Transverse colon (tissue), 4 donors: ENCODE data around the gene NTMT1. TPM values are rescaled to one million over a fixed set of nuclear protein-coding genes. Genes with fewer than 3 reads are reported as not detected.

Experiments used
- DNase-seq: peaks from one replicate; pipeline ENCODE4 v3.0.0-alpha.2; 2019
- H3K27ac ChIP-seq, 4 donors: fragments of 200-600 bp; sonication (generic); 2 replicates each; pipeline ENCODE4 v1.5.1; 2016 to 2018; ENCODE audit warnings: inconsistent platforms in 4 of 4
- H3K27me3 ChIP-seq: fragments of 200-600 bp; sonication (generic); 2 replicates; pipeline ENCODE4 v1.5.1; 2017; ENCODE audit warnings: inconsistent platforms
- H3K36me3 ChIP-seq, 4 donors: fragments of 200-600 bp; sonication (generic); 2 replicates each; pipeline ENCODE4 v1.5.1; 2017 to 2019; ENCODE audit warnings: inconsistent platforms in 4 of 4
- H3K4me1 ChIP-seq, 4 donors: fragments of 200-600 bp; sonication (generic); 2 replicates each; pipeline ENCODE4 v1.5.1; 2017 to 2020; ENCODE audit warnings: inconsistent platforms in 4 of 4
- H3K4me3 ChIP-seq, 4 donors: fragments of 200-600 bp; sonication (generic); 1 replicate in 1 of 4; 2 replicates in 3 of 4; pipeline versions ENCODE4 v1.5.1 to v1.6.1; 2017 to 2019; ENCODE audit warnings: inconsistent platforms in 4 of 4
- H3K9me3 ChIP-seq, 2 donors: fragments of 200-600 bp; sonication (generic); 2 replicates each; pipeline ENCODE4 v1.5.1; 2017 to 2019; ENCODE audit warnings: inconsistent platforms in 2 of 2
- CTCF ChIP-seq, 5 experiments: fragments of 200-600 bp in 3 of 5; fragments of 450-650 bp in 2 of 5; sonication (generic) in 3 of 5; IDR thresholded peaks; 1 replicate in 2 of 5; 2 replicates in 3 of 5; pipeline ENCODE4 v1.5.1; 2016 to 2017; ENCODE audit warnings: antibody characterized with exemption in 5 of 5, inconsistent platforms in 3 of 5, mild to moderate bottlenecking in 2 of 5, moderate library complexity in 1 of 5
- EP300 ChIP-seq: sonication (generic); formaldehyde crosslinking; IDR thresholded peaks from one replicate; pipeline ENCODE4 v1.6.1; 2017; ENCODE audit warnings: antibody characterized with exemption, low read depth
- POLR2A ChIP-seq: fragments of 450-650 bp; IDR thresholded peaks from one replicate; pipeline ENCODE4 v1.6.1; 2016; ENCODE audit warnings: antibody characterized with exemption, mild to moderate bottlenecking, moderate library complexity
- POLR2AphosphoS5 ChIP-seq, 3 donors: sonication (generic); formaldehyde crosslinking; IDR thresholded peaks; one replicate each; pipeline ENCODE4 v1.6.1; 2016; ENCODE audit warnings: antibody characterized with exemption in 3 of 3
- WGBS, 2 donors: methylation state at CpG; one replicate each; pipeline ENCODE4 v1.1.5; 2018; ENCODE audit warnings: low coverage in 1 of 2; 5-methylcytosine and 5-hydroxymethylcytosine counted together
- in situ Hi-C, 4 donors: fragments of 200-750 bp; cut with MboI; loops; one replicate each; pipeline versions ENCODE4 v1.15.0 to v1.15.1; 2017; ENCODE audit warnings: low sequenced_read_pairs in 3 of 4, low pct_ligation_motif_present in 1 of 4, low pct_unique_long_range_greater_than_20kb in 1 of 4
- intact Hi-C: fragments of 100-400 bp; cut with DNase I; formaldehyde crosslinking; loops from one replicate; pipeline ENCODE4 v1.15.1; 2023; ENCODE audit warnings: low total_unique reads
- total RNA-seq, 4 donors: library from RNA; depleted of rRNA; stranded (reverse); fragments of >200 nt; gene quantifications; one replicate each; pipeline ENCODE4 v1.1.0, GENCODE V29; 2016

The NTMT1 gene
- total RNA-seq, 4 donors from 2014 or later, result 11.3 to 19.1 (median 14.3) TPM

DNA sequence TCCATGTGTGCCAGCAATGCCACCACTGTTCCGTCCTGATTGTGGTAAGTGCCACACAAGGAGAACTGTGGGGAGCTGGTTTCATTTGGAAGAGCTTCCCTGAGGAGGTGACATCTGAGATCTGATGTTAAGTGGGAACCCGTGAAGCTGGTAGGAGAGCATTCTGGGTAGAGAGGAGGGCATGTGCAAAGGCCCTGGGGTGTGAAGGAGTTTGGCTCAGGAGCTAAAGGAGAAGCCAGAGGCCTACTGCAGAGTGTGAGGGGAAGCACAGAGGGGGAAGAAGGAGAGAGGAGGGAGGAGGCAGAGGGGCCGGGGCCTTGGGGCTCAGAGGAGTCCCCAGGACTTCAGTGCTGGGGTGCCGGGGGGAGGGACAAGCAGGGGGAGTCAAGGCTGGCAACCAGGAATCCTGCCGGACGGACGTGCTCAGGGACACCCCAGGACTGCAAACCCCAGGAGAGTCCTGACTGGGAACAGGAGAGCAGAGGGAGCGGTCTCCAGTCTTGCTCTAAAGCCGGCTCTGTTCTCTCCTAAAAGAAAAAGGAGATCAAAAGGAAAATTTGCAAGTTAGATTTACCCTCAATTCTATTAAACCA lies 24.8 kb upstream of the NTMT1 start:
- H3K4me3 ChIP-seq, result no peak overlapping the region
- no peak for TF ChIP-seq POLR2A
- no peak for TF ChIP-seq POLR2AphosphoS5 (IDR thresholded peaks at IDR 0.05)
- no peak for TF ChIP-seq CTCF (IDR thresholded peaks at IDR 0.05)
- TF ChIP-seq EP300, result no peak
- in situ Hi-C loops, result loop anchor here in 1 of 4 donors (10.0 kb wide), 1 partner anchor 106 kb away; no protein-coding TSS in a partner anchor
- no peaks in the 10 kb centered on the region for H3K9me3 ChIP-seq
- intact Hi-C loops, result loop anchor here (10.0 kb wide), 1 partner anchor 216 kb away; no protein-coding TSS in a partner anchor
- no peaks in the 10 kb centered on the region for H3K27me3 ChIP-seq
- peaks cover 10 to 22% (median 21%) of the 10 kb centered on the region in 4 donors for H3K4me1 ChIP-seq
- no peak overlapping the region for H3K27ac ChIP-seq
- WGBS, 2 donors, result 79 to 88% methylated on average over 6 to 9 of the region's 9 CpGs
- H3K36me3 ChIP-seq, result no peaks in the 10 kb centered on the region
- DNase-seq, result no peak

DNA sequence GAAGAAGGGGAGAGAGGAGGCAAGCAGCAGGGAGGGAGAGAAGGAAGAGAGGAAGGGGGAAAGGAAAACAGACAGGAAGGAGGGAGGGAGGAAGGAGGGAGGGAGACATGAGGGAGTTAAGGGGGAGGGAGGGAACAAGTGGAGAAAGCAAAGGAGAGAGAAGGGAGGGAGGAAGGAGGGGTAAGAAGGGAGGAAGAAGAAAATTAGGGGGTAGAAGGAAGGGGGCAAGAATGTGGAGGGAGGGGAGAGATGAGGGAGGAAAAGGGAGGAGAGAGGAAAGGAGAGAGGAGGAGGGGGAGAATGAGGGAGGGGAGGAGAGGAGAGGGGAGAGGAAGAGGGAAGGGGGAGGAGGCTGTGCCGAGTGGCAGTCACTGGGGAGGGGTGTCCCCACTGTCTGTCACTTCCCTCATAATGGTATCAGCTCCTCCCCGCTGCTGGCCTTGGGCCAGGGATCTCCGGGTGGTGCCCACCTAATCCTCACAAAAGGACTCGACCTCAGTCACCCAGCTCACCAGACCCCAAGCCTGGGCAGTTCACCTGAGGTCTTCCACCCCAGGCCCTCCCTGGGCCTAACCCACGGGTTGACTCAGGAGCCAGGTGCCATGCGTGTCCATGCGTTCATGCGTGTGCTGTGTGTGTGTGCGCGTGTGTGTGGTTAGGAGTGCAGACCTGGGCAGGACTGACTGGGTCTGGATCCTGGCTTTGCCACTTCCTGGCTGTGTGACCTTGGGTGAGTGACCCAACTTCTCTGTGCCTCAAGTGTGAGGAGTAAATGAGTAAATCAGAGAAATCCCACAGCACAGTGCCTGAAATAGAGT lies 23.2 kb upstream of the NTMT1 start:
- Histone ChIP-seq H3K27ac (no peak overlapping the region), H3K9me3 (no peaks in the 10 kb centered on the region), H3K4me3 (no peak overlapping the region), H3K27me3 (no peaks in the 10 kb centered on the region), H3K4me1 (peaks cover 6 to 18% (median 11%) of the 10 kb centered on the region in 4 donors), H3K36me3 (no peaks in the 10 kb centered on the region)
- no peak for TF ChIP-seq EP300
- no peak for TF ChIP-seq POLR2AphosphoS5 (IDR thresholded peaks at IDR 0.05)
- no peak for TF ChIP-seq POLR2A
- TF ChIP-seq CTCF (IDR thresholded peaks at IDR 0.05), result no peak
- 63% methylated on average over 10 of the region's 10 CpGs; no CpG with 5 or more reads in 1 of the 2 donors for whole genome bisulfite sequencing, 2 donors
- intact Hi-C loops, result loop anchor here (10.0 kb wide), 1 partner anchor 218 kb away; no protein-coding TSS in a partner anchor
- in situ Hi-C loops, result loop anchor here in 1 of 4 donors (10.0 kb wide), 1 partner anchor 108 kb away; no protein-coding TSS in a partner anchor
- no peak for DNase-seq

DNA sequence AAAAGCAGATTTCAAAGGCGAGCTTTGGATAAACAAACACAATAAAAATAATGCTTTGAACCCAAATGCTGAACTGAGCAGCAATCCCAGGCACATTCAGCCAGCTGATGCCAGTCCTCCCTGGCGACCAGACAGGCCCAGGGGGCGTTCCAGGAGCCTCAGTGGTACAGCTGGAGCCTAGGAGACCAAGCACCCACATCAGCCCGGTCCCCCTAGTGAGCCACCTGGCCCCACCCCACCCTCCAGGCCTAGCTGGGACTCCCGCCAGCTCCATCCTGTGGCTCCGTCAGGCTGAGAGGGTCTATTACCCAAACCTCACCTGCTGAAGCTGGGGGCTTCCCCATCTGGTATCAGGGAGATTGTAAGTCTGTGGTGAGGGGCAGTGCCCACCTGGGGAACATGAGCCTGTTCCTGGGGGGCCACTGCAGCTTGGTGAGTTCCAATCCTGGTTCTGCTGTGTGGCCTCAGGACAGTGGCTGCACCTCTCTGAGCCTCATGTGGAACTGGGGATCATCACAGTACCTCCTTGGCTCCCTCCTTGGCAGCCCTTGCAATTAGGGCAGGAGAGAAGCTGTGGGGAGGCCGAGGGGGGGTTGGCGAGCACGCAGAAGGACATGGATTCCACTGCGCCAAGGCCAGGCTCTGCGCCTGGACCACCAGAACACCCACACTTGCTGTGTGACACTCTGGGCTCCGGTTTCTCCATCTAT lies 21.8 kb upstream of the NTMT1 start:
- Histone ChIP-seq H3K9me3 (no peaks in the 10 kb centered on the region), H3K36me3 (no peaks in the 10 kb centered on the region), H3K27me3 (no peaks in the 10 kb centered on the region), H3K4me3 (no peak overlapping the region), H3K4me1 (peaks cover 10 to 26% (median 18%) of the 10 kb centered on the region in 4 donors), H3K27ac (no peak overlapping the region)
- 46 to 54% methylated on average over 3 to 12 of the region's 12 CpGs for WGBS, 2 donors
- intact Hi-C loops, result loop anchor here (10.0 kb wide), 1 partner anchor 219 kb away; no protein-coding TSS in a partner anchor
- in situ Hi-C loops, result loop anchor here in 1 of 4 donors (10.0 kb wide), 1 partner anchor 109 kb away; no protein-coding TSS in a partner anchor
- TF ChIP-seq POLR2A (no peak), EP300 (no peak), POLR2AphosphoS5 (IDR thresholded peaks at IDR 0.05) (no peak), CTCF (IDR thresholded peaks at IDR 0.05) (no peak)
- no peak for DNase-seq
